Pons (tissue), 1 donor: ENCODE results near the gene CD300LD.
"Not testable (repeated sequence)": the region's sequence is repeated elsewhere in the genome, so short reads cannot be mapped to it uniquely, and the experiment has no call there.

Experiments used
- DNase-seq: peaks from one replicate; pipeline ENCODE4 v3.0.0-alpha.2; 2016; ENCODE audit warnings: low spot score

The CD300LD gene

DNA sequence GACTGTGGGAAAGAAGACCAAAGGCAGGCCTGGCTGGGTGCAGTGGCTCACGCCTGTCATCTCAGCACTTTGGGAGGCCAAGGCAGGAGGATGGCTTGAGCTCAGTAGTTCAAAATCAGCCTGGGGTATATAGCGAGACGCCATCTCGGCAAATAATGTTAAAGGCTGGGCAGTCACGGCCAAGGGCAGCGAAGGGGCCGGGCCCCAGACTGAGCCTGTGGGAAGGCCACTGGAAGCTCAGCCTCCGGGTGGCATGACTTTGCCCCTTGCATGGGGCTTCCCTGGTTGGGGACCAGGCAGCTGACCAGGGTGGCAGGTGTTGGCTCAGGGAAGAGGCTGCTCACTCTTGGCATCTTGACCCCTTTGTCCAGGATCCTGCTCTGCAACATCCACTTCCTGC, 14.0 kb upstream of the CD300LD start:
- no peak for DNase-seq

DNA sequence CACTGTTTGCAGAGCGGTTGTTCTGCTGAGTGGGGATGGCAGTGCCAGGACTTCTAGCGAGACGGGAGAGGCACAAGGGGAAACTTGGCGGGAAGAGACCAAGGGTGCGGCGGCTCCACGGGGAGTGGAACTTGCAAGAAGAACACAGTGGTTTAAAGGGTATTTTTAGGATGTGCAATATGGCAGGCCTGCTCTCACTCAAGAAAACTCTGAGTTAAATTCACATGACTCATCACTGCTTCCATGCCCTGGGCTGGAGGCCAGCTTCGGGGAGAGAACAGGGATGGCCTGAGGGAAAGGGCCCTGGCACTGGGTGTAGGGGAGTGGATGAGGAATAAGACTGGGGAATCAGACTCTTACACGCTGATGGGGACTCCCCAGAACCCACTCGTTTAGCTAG, 13.3 kb upstream of the CD300LD start:
- no peak for DNase-seq

DNA sequence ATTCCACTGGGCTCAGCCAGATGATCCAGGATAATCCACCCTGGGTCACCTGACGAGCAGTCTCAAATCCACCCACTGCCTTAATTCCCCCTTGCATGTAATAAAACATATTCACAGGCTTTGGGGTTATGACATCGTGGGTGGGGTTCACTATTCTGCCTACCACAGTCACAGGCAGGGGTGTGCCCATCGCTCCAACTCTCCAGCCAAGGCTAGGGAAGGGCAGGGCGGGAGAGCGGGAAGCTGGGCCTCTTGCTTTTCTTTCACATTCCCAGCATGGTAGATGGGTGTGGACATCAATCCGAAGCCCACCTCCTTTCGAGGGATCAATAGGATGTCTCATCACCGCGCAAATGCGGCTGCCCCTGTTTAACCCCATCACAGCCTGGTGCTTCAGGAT, 12.7 kb upstream of the CD300LD start:
- DNase-seq: no peak

DNA sequence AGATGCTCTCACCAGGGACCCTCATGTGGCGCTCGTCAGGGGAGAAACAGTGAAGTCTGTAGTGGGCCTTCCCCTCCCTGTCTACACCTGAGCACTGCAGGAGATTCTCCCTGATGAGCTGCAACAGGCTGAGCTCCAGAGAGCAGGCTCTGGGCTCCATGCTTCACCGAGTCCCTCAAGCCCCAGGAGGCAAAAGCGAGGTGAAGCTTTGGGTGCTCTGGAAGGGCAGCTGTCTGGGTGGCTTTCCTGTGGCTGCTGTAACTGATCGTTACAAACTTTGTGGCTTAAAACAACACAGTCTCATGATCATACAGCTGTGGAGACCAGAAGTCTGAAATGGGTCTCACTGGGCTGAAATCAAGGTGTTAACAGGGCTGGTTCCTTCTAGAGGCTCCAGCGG, 12.1 kb upstream of the CD300LD start:
- DNase-seq: no peak

DNA sequence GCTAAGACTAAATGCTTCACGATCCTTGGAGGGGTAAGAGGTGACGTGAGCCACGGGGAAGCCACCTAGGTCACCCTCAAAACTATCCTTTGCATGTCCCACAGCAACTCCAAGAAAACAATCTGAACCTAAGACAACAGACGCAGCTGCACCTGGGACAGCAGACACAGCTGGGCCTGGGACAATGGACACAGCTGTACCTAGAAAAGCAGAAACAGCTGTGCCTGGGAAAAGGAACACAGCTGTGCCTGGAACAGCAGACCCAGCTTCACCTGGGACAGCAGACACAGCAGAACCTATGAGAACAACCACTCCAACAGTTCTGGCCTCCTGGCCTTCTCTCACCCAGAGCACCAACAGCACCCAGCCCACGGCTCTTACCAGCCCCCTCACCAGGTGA, 11.7 kb upstream of the CD300LD start:
- no peak for DNase-seq

DNA sequence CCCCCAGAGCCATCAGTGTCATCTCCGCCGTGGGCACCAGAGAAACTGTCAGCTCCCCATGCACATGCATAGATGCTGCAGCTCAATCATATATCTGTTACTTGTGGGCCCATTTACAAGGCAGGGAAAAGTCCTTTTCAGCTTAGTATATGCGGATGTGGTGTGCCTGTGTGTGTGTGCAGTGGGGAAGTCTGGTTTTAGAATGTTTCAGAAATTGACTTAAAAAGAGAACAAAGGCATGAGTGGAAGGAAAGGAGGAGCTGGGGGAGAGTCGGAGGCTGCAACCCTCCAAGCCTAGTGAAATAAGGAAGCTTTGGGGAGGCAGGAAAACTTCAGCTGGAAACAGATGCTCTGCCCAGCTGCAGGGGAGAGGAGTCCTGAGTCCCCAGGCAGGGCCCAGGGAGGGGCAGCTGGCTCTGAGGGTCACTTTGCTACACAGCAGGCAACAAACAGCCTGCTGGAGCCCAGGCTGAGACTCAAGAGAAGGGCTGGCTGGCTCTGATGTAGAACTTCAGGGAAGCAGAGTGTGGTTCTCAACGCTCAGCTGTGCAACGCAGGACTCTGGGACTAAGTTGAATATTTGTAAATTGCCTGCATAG, 11.1 kb upstream of the CD300LD start:
- peak; percentile 45 for DNase-seq

DNA sequence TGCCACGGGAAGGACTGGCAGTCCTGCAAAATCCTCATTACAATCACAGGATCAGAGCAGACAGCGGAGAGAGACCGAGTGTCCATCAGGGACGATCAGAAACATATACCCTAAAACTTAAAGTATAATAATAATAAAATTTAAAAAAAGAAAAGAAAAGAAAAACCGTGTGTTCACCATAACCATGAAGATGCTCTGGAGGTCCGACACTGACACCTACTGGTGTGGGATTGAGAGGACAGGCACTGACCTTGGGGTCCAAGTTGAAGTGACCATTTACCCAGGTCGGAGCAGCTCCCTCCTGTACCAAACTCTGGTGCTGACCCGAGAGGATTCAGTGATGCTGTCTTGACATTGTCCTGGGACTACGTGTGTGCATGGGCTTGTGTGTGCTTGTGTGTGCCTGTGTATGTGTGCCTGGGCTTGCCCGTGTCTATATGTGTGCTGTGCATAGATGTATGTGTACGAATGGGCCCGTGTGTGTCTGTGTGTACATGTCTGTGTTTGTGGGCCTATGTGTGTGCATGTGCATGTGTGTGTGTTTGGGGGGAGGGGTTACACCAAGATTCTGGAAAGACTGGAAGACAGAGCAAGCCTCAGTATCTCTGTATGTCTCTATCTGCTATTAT, 10.0 kb upstream of the CD300LD start:
- DNase-seq: peak; percentile 49

DNA sequence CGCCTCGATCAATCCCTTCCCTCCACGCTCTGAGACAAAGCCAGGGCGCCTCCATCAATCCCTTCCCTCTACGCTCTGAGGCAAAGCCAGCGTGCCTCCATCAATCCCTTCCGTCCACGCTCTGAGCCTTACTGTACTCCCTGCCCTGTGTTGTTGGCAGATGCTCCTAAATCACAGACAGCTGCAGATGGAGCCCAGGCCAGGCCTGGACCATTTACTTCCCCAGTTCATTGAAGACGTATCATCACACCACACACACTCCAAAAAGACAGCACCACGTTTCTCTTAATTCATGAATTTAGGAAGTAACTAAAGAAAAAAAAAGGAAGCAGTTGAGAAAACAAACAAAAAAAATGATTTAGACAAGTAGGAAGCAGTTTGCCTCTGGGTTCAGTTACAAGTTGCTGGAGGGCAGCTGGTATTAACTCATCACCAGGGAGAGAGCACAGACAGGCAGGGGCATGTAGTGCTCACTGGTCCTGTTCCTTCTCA, 7.4 kb upstream of the CD300LD start:
- peak; percentile 58 for DNase-seq

DNA sequence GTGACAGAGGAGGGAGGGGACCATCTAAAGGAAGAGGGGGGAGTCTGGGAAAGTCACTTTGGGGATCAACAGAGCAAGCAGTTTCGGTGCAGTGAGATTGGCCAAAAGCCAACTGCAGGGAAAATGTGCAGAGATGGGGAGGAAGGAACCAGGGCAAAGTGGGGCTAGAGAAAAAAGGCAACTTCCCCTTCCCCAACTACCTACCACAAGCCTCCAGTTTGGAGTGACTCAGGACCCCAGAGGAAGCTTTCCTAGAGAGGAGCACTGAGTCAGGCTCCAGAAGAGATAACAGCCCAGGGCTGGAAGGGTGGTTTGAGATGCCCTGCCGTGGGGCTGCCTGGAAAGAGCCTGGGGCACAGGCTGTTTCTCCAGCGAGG, 6.9 kb upstream of the CD300LD start:
- no peak for DNase-seq

DNA sequence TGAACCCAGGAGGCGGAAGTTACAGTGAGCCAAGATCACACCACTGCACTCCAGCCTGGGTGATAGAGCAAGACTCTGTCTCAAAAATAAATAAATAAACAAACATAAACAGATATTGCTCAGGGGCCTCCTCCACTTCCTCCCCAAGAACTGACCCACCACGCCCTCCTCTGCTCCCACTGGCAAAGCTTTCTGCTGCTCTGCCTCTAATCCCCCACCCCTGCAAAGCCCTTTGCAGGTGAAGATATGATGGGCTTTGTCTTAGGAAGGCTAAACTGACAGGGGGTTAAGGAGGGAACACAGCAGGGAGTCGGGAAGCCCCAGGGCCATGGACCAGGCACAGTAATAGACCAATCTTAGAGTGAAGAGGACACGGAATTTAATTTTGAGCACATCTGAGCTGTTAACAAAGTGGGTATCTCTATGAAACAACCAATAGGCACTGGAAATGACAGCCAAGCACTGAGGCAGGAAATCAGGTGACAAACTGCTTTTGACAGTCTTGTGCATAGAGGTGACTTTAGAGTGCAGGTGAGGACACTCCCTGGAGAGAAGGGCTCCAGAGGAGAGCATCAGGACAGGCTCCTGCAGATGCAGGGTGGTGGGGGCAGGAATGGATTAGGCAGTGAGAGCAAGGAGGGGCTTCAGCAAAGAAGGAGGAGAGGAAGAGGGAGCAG, 6.4 kb upstream of the CD300LD start:
- no peak for DNase-seq

DNA sequence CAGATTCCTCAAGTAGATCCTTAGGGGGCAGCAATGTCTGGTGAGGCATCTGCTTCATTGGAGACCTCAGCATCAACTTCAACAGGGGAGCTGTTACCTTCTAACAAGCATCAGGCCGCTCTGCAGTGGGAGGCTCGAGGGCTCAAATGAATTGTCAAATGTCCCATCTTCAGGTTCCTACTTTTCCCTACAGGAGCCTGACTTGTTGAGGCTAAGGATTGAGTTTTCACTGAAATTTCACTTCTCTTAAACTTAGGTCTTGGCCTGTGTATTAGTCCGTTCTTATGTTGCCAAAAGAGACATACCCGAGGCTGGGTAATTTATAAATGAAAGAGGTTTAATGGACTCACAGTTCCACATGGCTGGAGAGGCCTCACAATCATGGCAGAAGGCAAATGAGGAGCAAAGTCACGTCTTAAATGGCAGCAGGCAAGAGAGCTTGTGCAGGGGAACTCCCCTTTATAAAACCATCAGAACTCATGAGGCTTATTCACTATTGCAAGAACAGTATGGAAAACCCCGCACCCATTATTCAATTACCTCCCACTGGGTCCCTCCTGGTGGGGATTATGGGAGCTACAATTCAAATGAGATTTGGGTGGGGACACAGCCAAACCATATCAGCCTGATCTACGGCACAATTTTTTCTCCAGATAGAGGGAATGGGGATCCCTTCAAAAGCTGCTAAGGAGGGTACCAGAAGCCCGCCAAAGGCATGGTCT, 5.1 kb upstream of the CD300LD start:
- no peak for DNase-seq

DNA sequence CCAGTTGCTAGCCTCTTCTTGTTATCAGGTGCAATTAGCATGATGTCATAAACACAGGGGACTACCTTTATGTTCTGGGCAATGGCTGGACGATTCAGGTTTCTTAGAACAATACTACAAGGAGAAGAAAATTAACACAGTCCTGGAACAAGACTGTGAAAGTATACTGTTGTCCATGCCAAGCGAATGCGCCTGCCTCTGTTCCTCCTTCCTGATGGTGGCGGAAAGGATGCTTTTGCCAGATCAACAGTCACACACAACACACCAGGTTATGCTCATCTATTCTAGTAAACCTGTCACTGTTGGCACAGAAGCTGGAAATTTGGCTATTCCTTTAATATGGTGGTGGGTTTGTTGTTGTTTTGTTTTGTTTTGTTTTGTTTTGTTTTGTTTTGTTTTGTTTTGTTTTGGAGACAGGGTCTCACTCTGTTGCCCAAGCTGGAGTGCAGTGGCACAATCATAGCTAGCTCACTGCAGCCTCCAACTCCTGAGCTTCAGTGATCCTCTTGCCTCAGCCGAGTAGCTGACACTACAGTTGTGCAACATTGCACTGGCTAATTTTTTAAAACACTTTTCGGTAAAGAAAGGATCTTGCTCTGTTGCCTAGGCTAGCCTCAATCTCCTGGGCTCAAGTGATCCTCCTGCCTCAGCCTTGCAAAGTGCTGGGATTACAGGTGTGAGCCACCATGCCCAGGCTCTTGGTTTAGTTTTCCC, 3.1 kb upstream of the CD300LD start:
- no peak for DNase-seq

DNA sequence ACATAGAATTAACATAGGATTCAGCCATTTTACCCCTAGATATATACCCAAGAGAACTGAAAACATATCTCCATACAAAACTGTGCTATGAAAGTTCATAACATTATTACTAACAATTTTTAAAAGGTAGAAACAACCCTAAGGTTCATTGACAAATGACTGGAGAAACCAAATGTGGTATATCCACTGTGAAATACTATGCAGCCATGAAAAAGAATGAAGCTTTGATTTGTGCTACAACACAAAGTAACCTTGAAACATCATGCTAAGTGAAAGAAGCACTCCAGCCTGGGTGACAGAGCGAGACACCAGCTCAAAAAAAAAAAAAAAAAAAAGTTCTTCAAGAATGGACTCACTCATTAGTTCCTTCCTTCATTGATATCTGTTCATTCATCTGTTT, 580 bp downstream of the CD300LD start:
- no peak for DNase-seq

DNA sequence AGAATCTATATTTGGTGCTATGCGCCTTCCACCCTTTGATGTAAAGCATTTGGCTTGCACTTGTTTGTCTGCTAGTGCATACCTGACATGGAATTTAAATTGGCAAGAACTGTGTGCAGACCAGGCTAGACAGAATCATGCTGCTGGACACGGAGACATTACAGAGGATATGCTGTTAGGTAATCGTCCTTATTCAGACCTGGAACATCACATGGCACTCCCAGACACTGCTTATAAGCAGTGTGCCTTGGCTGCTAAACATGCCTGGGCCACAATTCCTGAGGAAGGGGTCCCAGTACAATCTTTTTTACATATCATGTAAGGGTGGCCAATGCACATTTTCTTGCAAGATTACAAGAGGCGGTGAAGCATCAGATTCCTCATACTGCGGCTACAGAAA, 6.4 kb downstream of the CD300LD start:
- no peak for DNase-seq

DNA sequence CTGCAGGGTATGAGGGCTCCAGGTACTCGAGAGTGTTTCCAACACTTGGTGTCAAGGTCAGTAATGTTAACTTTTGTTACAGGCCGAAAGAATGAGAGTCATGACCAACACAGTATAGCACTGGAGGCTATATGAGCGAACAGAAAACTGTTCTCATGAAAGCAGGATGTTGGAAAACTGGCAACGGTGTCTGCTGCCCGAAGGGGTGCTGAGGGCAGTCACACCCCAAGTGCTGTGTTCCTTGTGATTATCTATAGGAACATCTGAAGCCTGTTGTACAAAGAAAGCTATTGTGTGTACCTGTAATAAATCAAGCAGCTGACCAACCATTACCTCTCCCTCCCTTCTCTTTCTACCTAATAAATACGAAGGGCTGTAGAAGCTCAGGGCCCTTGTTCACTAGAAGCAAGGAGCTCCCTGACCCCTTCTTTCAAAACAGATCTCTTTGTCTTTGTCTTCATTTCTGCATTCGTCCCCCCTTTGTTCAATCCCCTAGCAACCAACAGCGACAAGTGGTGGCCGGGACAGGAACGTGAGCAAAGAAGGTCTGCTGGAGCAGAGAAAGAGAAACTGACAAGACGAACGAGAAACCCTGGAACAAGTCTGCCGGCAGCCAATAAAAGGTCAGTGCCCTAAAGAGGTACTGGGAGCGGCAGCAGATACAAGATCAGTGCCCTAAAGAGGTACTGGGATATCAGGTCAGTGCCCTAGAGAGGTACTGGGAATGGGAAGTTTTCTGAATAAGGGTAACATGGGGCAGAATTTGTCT, 7.6 kb downstream of the CD300LD start:
- no peak for DNase-seq

DNA sequence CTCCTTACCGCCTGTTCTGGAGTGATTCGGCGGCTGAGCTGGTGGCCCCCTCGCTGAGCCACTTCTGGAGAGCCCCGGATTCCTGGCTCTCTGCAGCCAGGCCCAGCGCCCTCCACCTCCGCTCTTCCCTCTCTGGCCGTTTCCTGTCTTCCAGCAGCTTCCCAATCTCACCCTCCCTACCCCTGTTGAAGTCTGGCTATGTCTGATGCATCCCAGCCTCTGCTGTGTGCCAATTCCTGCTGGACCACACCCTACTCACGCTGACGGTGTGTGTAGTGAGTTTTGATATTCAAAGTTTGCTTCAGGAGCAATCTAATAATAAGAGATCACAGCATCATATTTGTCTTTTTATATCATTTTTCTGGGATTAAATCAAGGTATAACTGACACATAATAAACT, 9.4 kb downstream of the CD300LD start:
- DNase-seq: no peak

DNA sequence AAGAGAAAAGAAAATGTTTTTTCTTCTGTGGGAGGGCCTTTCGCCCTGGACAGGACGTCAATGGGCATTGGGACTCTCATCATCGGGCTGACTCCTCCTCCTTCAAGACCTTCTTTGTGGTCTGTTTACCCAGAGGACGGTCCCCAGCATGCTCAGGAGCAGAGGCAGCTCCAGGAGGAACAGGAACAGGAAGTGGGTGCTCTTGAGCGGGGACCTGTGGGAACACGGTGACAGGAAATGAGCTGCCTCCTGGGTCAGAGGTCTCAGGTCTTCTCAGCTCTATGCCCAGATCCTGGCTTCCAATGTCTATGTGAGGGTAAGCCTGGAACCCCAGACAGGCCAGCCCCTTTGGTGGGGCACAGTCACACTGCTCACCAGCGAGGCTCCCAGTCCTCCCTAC, 12.2 kb downstream of the CD300LD start:
- DNase-seq: no peak

DNA sequence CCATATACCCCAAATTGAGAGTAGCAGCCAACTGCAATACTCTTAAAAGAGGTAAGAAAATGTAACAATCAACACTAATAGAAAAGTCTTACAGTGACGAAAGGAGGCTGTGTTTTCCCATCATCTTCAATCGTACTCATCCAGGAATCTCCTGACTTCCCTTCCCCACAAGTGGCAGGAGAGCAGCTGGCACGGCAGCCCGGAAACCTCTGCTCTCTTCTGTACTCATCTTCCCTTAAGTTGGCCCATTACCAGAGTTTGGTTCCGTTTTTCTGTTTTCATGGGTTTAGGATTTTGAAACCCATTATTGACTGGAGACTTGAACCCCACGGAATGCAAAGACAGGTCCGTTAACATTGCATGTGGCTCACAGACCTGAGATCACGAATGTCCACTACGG, 13.1 kb downstream of the CD300LD start:
- peak; percentile 9 for DNase-seq

DNA sequence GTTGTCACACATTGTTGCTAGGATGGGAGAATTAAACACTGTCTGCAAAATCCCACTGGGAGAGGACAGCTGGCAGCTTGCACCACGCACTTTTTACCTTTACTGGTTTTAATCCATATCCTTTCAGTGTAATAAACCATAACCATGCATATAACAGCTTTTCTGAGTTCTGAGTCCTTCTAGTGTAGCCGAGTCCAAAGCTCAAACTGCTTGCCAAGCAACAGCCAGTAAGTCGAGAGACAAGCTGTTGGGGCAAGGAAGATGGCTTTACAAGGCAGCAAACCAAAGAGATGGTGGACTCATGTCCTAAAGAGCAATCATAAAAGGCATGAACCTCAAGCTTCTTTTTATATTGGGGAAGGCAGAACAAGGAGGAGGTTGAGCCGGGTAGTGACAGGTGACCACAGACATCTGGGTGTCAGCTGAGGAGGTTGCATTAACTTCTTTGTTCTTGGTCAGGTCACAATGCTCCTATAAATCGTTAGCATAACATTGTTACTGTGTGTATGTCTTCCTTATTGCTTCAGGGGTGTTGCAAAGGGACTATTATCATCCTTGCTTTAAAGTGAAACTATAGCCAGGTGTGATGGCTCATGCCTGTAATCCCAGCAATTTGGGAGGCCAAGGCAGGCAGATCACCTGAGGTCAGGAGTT, 17.5 kb downstream of the CD300LD start:
- DNase-seq: no peak

DNA sequence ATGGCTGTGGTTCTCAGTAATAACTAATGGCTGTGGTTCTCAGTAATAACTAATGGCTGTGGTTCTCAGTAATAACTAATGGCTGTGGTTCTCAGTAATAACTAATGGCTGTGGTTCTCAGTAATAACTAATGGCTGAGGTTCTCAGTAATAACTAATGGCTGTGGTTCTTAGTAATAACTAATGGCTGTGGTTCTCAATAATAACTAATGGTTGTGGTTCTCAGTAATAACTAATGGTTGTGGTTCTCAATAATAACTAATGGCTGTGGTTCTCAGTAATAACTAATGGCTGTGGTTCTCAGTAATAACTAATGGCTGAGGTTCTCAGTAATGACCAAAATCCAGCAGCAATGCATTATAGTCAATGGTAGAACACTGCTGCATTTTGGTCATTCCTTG, 18.4 kb downstream of the CD300LD start:
- DNase-seq: not testable (repeated sequence)

DNA sequence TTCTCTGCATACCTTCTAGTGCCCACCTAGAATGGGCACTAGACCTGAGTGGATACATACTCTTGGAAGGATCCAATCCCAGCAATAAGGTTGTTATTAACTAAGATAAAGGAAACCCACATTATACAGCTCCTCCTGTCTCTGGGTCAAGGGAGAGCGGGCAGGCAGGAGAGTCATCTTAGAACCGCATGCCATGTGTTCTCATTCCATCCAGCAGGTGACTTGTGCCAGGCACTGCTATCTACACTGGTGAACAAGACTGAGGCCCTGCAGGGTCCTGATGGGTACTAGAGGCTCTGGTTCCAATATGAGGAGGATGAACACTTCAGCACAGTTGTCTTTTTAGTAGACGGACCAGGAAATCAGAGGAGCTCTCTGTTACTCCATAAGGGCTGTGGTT, 18.9 kb downstream of the CD300LD start:
- DNase-seq: no peak
